ENCODE measurements around the gene JAGN1. TPM values are rescaled to one million over a fixed set of nuclear protein-coding genes. Genes with fewer than 3 reads are reported as not detected.
A peak's percentile ranks its signal among the peaks of the same experiment; 100 is the strongest.

The JAGN1 gene
- total RNA-seq, 1 experiment from 2014 or later = 34.1 TPM

- Histone ChIP-seq H3K79me2 (ENCODE audit: low read length) (peaks cover 26% of the 10 kb centered on the region), H3K9me3 (ENCODE audit: low read length) (no peaks in the 10 kb centered on the region), H3K27me3 (ENCODE audit: low read length) (no peaks in the 10 kb centered on the region), H3K9me2 (replicated peaks; ENCODE audit: low read length) (no peaks in the 10 kb centered on the region), H2AFZ (ENCODE audit: low read length) (no peak overlapping the region), H3K27ac (ENCODE audit: low read length) (no peak overlapping the region), H3K4me2 (ENCODE audit: low read length) (peak overlapping the region; percentile 99), H4K20me1 (ENCODE audit: low read length) (no peaks in the 10 kb centered on the region), H3K4me3 (ENCODE audit: low read length) (peak overlapping the region; percentile 75; the same call in 1 of the 2 replicates), H3F3A (ENCODE audit: low read length, unreplicated experiment) (no peaks in the 10 kb centered on the region), H3K36me3 (ENCODE audit: low read depth, low read length) (0 out of 2 replicates have a peak, but pooled peaks cover 2% of the 10 kb centered on the region), H3K9ac (ENCODE audit: low read length) (peak overlapping the region; percentile 94; the same call in 1 of the 2 replicates), H3K4me1 (ENCODE audit: insufficient read depth, low read length) (peaks cover 49% of the 10 kb centered on the region)
- ATAC-seq (no peak), DNase-seq (no peak)
- intact Hi-C loops (cut with micrococcal nuclease) = loop anchor here (5.0 kb wide), 2 partner anchors 36 to 56 kb away; partner anchors contain the start of gene CIDEC
- TF ChIP-seq EZH2phosphoT487 (IDR thresholded peaks at IDR 0.05; ENCODE audit: borderline replicate concordance, low read length) (no peak), EZH2 (IDR thresholded peaks at IDR 0.05; ENCODE audit: low read length, unreplicated experiment) (no peak), CTCF (conservative IDR thresholded peaks at IDR 0.05; ENCODE audit: low read depth, low read length) (no peak)
- ChIA-PET POLR2A (ENCODE audit: unreplicated experiment) (interaction anchor here (0.7 kb wide), 1 partner anchor 13 kb away, joined by 6 read pairs; no protein-coding TSS in a partner anchor), CTCF (no interaction called here)
- BruUV-seq (replicated peaks) = no TSS peak
Observed at GRCh38 chr3:9918261-9919038, 28.0 kb downstream of the JAGN1 start.

GRCh38 chr3:9928158-9928557 is 37.7 kb downstream of the JAGN1 start:
- H3K9ac ChIP-seq (ENCODE audit: low read length) = no peak overlapping the region
- no peaks in the 10 kb centered on the region for H3K9me2 ChIP-seq (replicated peaks; ENCODE audit: low read length)
- H3K4me3 ChIP-seq (ENCODE audit: low read length) = no peak overlapping the region
- no peaks in the 10 kb centered on the region for H3F3A ChIP-seq (ENCODE audit: low read length, unreplicated experiment)
- TF ChIP-seq EZH2 (IDR thresholded peaks at IDR 0.05; ENCODE audit: low read length, unreplicated experiment) (no peak), CTCF (conservative IDR thresholded peaks at IDR 0.05; ENCODE audit: low read depth, low read length) (no peak), EZH2phosphoT487 (IDR thresholded peaks at IDR 0.05; ENCODE audit: borderline replicate concordance, low read length) (no peak)
- no peaks in the 10 kb centered on the region for H4K20me1 ChIP-seq (ENCODE audit: low read length)
- no peak overlapping the region for H3K4me2 ChIP-seq (ENCODE audit: low read length)
- no peaks in the 10 kb centered on the region for H3K9me3 ChIP-seq (ENCODE audit: low read length)
- H3K4me1 ChIP-seq (ENCODE audit: insufficient read depth, low read length) = peaks cover 8% of the 10 kb centered on the region
- intact Hi-C loops (cut with micrococcal nuclease) = no loop called here
- H3K36me3 ChIP-seq (ENCODE audit: low read depth, low read length) = peaks cover 17% of the 10 kb centered on the region
- no peaks in the 10 kb centered on the region for H3K27me3 ChIP-seq (ENCODE audit: low read length)
- H3K79me2 ChIP-seq (ENCODE audit: low read length) = no peaks in the 10 kb centered on the region
- DNase-seq (no peak), ATAC-seq (no peak)
- H3K27ac ChIP-seq (ENCODE audit: low read length) = no peak overlapping the region
- POLR2A ChIA-PET (ENCODE audit: unreplicated experiment) = no interaction called here
- no TSS peak for BruUV-seq (replicated peaks)
- no peak overlapping the region for H2AFZ ChIP-seq (ENCODE audit: low read length)
- CTCF ChIA-PET = no interaction called here

All from PC-3 (cell line).